B cell (primary cell): ENCODE data around the gene TUBGCP2. TPM values are rescaled to one million over a fixed set of nuclear protein-coding genes. Genes with fewer than 3 reads are reported as not detected.

Experiments
- ATAC-seq: fragments of 200-7000 bp; cut with Tn5 transposase; one replicate; pipeline ENCODE4 v1.10.0; 2021; ENCODE audit warnings: low read depth, mild to moderate bottlenecking, moderate number of reproducible peaks, moderate library complexity
- CTCF ChIA-PET: fragments of 350-600 bp; sonication (Branson Sonifier 250); formaldehyde crosslinking; loops from one replicate; lab custom pipeline; 2021; ENCODE audit warnings: antibody characterized with exemption, inconsistent platforms; lab: Charles Lee
- POLR2A ChIA-PET: fragments of 350-600 bp; sonication (Branson Sonifier 250); formaldehyde crosslinking; loops from one replicate; lab custom pipeline; 2021; ENCODE audit warnings: antibody characterized with exemption; lab: Charles Lee
- DNase-seq: peaks from one replicate; pipeline ENCODE4 v3.0.0; 2013
- H2AFZ ChIP-seq: 2 replicates; pipeline ENCODE4 v1.6.1; 2012; ENCODE audit warnings: mild to moderate bottlenecking, low read depth, low read length; ENCODE audit not compliant: insufficient read depth, poor library complexity, severe bottlenecking
- H3K27ac ChIP-seq, 2 donors: 1 replicate in 1 of 2; 2 replicates in 1 of 2; pipeline ENCODE4 v1.5.1; 2012 to 2013; ENCODE audit warnings: low read length in 2 of 2, mild to moderate bottlenecking in 2 of 2, moderate library complexity in 1 of 2
- H3K27me3 ChIP-seq, 4 experiments: fragments of 200-600 bp in 1 of 4; sonication (generic) in 1 of 4; replicated peaks in 1 of 4; 1 replicate in 2 of 4; 2 replicates in 2 of 4; pipeline versions ENCODE4 v1.6.1 to v1.7.0; 2013 to 2016; ENCODE audit warnings: low read length in 3 of 4, mild to moderate bottlenecking in 2 of 4, mixed read lengths in 1 of 4, moderate library complexity in 1 of 4; ENCODE audit not compliant: insufficient read depth in 4 of 4, control insufficient read depth in 3 of 4; ENCODE audit errors: control extremely low read depth in 1 of 4
- H3K36me3 ChIP-seq, 2 experiments: replicated peaks in 1 of 2; 1 replicate in 1 of 2; 2 replicates in 1 of 2; pipeline versions ENCODE4 v1.6.1 to v1.7.1; 2013; ENCODE audit warnings: low read length in 1 of 2; ENCODE audit not compliant: insufficient read depth in 2 of 2, control insufficient read depth in 1 of 2; ENCODE audit errors: control extremely low read depth in 1 of 2, extremely low read depth in 1 of 2
- H3K4me1 ChIP-seq, 2 donors: fragments of 200-600 bp in 1 of 2; sonication (generic) in 1 of 2; 1 replicate in 1 of 2; 2 replicates in 1 of 2; pipeline versions ENCODE4 v1.5.1 to v1.6.1; 2013 to 2017; ENCODE audit warnings: low read length in 2 of 2; ENCODE audit not compliant: control insufficient read depth in 2 of 2, insufficient read depth in 2 of 2
- H3K4me2 ChIP-seq: replicated peaks from 2 replicates; pipeline ENCODE3; 2012; ENCODE audit warnings: mild to moderate bottlenecking, low read depth, low read length; ENCODE audit not compliant: poor library complexity, severe bottlenecking
- H3K4me3 ChIP-seq, 5 experiments: fragments of 200-600 bp in 1 of 5; sonication (generic) in 1 of 5; 1 replicate in 3 of 5; 2 replicates in 2 of 5; pipeline versions ENCODE4 v1.5.1 to v1.7.0; 2011 to 2016; ENCODE audit warnings: low read length in 4 of 5, mild to moderate bottlenecking in 4 of 5, low read depth in 2 of 5, control low read depth in 1 of 5, moderate library complexity in 1 of 5; ENCODE audit not compliant: insufficient read depth in 1 of 5; ENCODE audit errors: control extremely low read depth in 1 of 5, extremely low read depth in 1 of 5
- H3K79me2 ChIP-seq: fragments of 200-600 bp; sonication (generic); one replicate; pipeline ENCODE4 v1.6.0; 2016; ENCODE audit warnings: low read length; ENCODE audit not compliant: control insufficient read depth, insufficient read depth
- H3K9ac ChIP-seq: fragments of 200-600 bp; sonication (generic); 2 replicates; pipeline ENCODE4 v1.6.1; 2017; ENCODE audit warnings: mild to moderate bottlenecking, low read length, moderate library complexity
- H3K9me3 ChIP-seq, 3 donors: one replicate each; pipeline versions ENCODE4 v1.6.1 to v1.7.1; 2013; ENCODE audit warnings: low read length in 2 of 3; ENCODE audit not compliant: control insufficient read depth in 2 of 3, insufficient read depth in 1 of 3; ENCODE audit errors: control extremely low read depth in 1 of 3
- H4K20me1 ChIP-seq: 2 replicates; pipeline ENCODE4 v1.6.0; 2012; ENCODE audit warnings: mild to moderate bottlenecking, low read length; ENCODE audit not compliant: insufficient read depth, control insufficient read depth, poor library complexity, severe bottlenecking
- H3K27ac Mint-ChIP-seq: one replicate; pipeline ENCODE4 v1.8.0; 2021; ENCODE audit warnings: mixed read lengths
- H3K27me3 Mint-ChIP-seq: one replicate; pipeline ENCODE4 v1.8.0; 2021; ENCODE audit warnings: mixed read lengths
- H3K4me1 Mint-ChIP-seq: one replicate; pipeline ENCODE4 v1.8.0; 2021; ENCODE audit warnings: mixed read lengths
- H3K4me3 Mint-ChIP-seq: one replicate; pipeline ENCODE4 v1.8.0; 2021; ENCODE audit warnings: mixed read lengths
- H3K9me3 Mint-ChIP-seq: one replicate; pipeline ENCODE4 v1.8.0; 2022; ENCODE audit warnings: mixed read lengths; ENCODE audit not compliant: insufficient read depth
- EZH2 ChIP-seq: IDR thresholded peaks from 2 replicates; pipeline ENCODE4 v1.6.1; 2012; ENCODE audit warnings: borderline replicate concordance, low read depth, mild to moderate bottlenecking, moderate library complexity, low read length; ENCODE audit not compliant: insufficient read depth, poor library complexity, severe bottlenecking
- WGBS: methylation state at CpG from one replicate; pipeline ENCODE4 v1.1.5; 2013; ENCODE audit warnings: missing lambda C conversion rate; ENCODE audit not compliant: insufficient coverage; 5-methylcytosine and 5-hydroxymethylcytosine counted together
- intact Hi-C: fragments of 100-400 bp; cut with micrococcal nuclease; formaldehyde crosslinking; loops from one replicate; pipeline ENCODE4 v1.10.0; 2022
- polyA plus RNA-seq: library from polyadenylated mRNA; depleted of rRNA; stranded (reverse); fragments of >200 nt; gene quantifications from 2 replicates; pipeline ENCODE4 v1.2.3, GENCODE V29; 2012
- total RNA-seq, 2 donors: library from RNA; stranded (reverse); fragments of 120-200 nt in 1 of 2; gene quantifications; 1 replicate in 1 of 2; 2 replicates in 1 of 2; pipeline versions ENCODE4 v1.2.3 to v1.2.4, GENCODE V29; 2013 to 2022
- TF ChIP-seq, protein P1 (sequence below): fragments of 200-600 bp; IDR thresholded peaks from one replicate; pipeline ENCODE4 v1.8.0; 2022; ENCODE audit warnings: antibody characterized with exemption, mild to moderate bottlenecking

Gene TUBGCP2
- total and polyA plus RNA-seq, 2 donors (not counting 1 experiment from before 2014, with no cell fraction given): 50.3 to 90.3 TPM

DNA sequence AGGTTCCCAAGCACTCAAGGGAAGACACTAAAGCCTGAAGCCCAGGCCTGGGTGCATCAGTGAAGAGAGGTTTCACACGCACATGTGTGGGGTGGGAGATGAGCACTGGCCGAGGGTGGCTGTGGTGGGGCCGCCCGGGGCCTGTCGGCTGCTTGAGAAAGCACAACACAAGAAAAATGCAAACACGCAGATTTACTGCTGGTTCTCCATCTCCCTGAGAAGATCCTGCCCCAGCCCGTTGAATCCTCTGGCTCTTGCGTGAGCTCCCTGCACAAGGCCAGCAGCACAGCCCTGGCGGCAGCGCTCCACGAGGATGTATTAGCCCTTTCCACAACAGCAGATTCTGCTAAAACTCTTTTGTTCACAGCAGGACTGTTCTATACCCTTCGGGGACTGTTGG lies 6.2 kb upstream of the TUBGCP2 start:
- intact Hi-C loops: loop anchor here (1.0 to 5.0 kb wide), 2 partner anchors 13 to 207 kb away; no protein-coding TSS in a partner anchor
- CTCF ChIA-PET: interaction anchor here (0.8 to 4.2 kb wide), 7 partner anchors 14 to 183 kb away, joined by 3 to 21 read pairs (median 5); no protein-coding TSS in a partner anchor

DNA sequence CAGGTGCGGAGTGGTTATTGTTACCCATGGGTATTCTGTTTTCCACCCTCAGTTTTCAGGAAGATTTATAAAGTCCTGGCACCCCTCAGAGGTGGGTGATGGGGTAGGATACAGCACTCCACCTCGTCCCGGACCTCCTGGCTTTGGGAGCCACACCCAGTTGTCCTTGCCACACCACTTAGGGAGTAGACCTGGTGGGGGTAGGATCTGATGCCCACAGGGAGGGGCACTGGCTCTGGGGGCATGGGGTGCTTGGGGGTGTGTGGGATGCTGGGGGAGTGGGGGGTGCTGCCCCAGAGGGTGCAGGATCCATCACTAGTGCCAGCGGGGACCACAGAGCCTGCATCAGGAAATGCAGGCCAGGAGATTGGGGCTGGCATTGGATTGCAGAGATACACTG lies 4.5 kb upstream of the TUBGCP2 start:
- Histone ChIP-seq H3K4me3 (no peak overlapping the region), H3K9me3 (peaks cover 0 to 10% (median 0%) of the 10 kb centered on the region in 3 donors), H3K79me2 (peaks cover 4% of the 10 kb centered on the region), H3K27ac (no peak overlapping the region), H3K4me1 (peaks cover 4 to 11% of the 10 kb centered on the region in 2 donors), H4K20me1 (peaks cover 10% of the 10 kb centered on the region), H3K36me3 (peaks cover 0 to 31% of the 10 kb centered on the region in 2 experiments), H3K9ac (no peak overlapping the region), H3K4me2 (no peak overlapping the region), H3K27me3 (no peaks in the 10 kb centered on the region), H2AFZ (no peak overlapping the region)
- Mint-ChIP-seq H3K4me3 (no peak overlapping the region), H3K9me3 (peaks cover 2% of the 10 kb centered on the region), H3K27ac (no peak overlapping the region), H3K4me1 (peaks cover 10% of the 10 kb centered on the region), H3K27me3 (no peaks in the 10 kb centered on the region)
- ChIA-PET CTCF (interaction anchor here (0.9 to 4.2 kb wide), 3 partner anchors 15 to 169 kb away, joined by 3 to 21 read pairs (median 9); no protein-coding TSS in a partner anchor), POLR2A (no interaction called here)
- WGBS: 89% methylated on average over 3 of the region's 4 CpGs
- no peak for TF ChIP-seq EZH2
- TF ChIP-seq, protein P1, sequence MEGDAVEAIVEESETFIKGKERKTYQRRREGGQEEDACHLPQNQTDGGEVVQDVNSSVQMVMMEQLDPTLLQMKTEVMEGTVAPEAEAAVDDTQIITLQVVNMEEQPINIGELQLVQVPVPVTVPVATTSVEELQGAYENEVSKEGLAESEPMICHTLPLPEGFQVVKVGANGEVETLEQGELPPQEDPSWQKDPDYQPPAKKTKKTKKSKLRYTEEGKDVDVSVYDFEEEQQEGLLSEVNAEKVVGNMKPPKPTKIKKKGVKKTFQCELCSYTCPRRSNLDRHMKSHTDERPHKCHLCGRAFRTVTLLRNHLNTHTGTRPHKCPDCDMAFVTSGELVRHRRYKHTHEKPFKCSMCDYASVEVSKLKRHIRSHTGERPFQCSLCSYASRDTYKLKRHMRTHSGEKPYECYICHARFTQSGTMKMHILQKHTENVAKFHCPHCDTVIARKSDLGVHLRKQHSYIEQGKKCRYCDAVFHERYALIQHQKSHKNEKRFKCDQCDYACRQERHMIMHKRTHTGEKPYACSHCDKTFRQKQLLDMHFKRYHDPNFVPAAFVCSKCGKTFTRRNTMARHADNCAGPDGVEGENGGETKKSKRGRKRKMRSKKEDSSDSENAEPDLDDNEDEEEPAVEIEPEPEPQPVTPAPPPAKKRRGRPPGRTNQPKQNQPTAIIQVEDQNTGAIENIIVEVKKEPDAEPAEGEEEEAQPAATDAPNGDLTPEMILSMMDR: no peak
- ATAC-seq: no peak
- intact Hi-C loops: loop anchor here (5.0 kb wide), 1 partner anchor 209 kb away; no protein-coding TSS in a partner anchor
- no peak for DNase-seq

More for the DNA sequence above, 6.2 kb upstream of the TUBGCP2 start:
- peaks cover 0 to 12% (median 0%) of the 10 kb centered on the region in 3 donors for H3K9me3 ChIP-seq
- peaks cover 9 to 15% of the 10 kb centered on the region in 2 donors for H3K4me1 ChIP-seq
- Mint-ChIP-seq H3K9me3 (peaks cover 2% of the 10 kb centered on the region), H3K4me1 (peaks cover 18% of the 10 kb centered on the region), H3K27ac (no peak overlapping the region), H3K27me3 (peaks cover 11% of the 10 kb centered on the region), H3K4me3 (no peak overlapping the region)
- TF ChIP-seq, protein P1: no peak
- TF ChIP-seq EZH2: no peak
- H3K4me2 ChIP-seq: no peak overlapping the region
- no peak overlapping the region for H3K27ac ChIP-seq
- no peak overlapping the region for H3K4me3 ChIP-seq
- peaks cover 0 to 27% of the 10 kb centered on the region in 2 experiments for H3K36me3 ChIP-seq
- POLR2A ChIA-PET: interaction anchor here (1.1 to 1.5 kb wide), 2 partner anchors 10 to 13 kb away, joined by 3 to 26 read pairs; no protein-coding TSS in a partner anchor
- H3K9ac ChIP-seq: no peak overlapping the region
- 97% methylated on average over 12 of the region's 12 CpGs for WGBS
- H2AFZ ChIP-seq: no peak overlapping the region
- DNase-seq: no peak
- no peaks in the 10 kb centered on the region for H3K79me2 ChIP-seq
- ATAC-seq: no peak
- peaks cover 0 to 14% (median 5%) of the 10 kb centered on the region in 4 experiments for H3K27me3 ChIP-seq
- peaks cover 3% of the 10 kb centered on the region for H4K20me1 ChIP-seq
